Measurements from ENCODE around the gene VSX1.

VSX1 gene

DNA sequence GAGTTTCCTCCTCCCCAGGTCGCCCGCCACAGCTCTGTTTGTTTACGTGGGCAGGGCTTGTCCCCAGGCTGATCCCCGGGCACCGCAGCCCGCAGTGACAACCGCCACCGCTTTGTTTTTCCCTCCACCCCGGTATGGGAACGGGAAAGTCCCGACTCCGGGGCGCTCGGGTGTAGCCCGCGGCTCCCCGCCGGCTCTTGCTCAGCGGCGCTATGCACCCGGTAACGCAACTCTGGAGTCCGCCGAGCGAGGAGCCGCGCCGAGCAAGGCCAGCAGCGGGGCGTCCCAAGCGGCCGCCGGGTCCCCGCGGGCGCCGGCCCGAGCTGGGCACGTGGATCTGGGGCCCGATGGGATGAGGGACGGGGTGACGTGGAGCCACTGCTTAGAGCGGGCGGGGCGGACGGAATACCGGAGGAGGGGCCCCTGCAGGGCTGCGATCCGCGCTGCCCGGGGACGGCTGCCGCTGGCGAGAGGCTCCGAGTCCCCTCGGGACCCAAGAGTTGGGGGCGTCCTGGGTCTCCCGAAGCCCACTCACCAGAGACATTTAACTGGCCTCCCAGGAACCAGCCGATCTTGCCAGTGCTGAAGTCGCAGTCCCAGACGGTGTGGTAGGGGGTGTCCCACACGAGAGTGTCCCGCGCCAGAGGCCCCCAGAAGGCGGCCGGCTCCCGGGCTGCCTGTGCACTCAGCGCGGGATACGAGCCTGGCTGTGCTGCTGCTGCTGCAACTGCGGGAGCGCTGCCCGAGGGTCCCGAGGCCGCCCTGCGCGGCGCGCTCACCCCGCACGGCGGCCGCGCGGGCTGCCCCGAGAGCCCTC is 24.5 kb downstream of the VSX1 start:
- DNase-seq (ENCODE audit: low spot score): peak; percentile 85
- Mint-ChIP-seq H3K4me3 (peak overlapping the region; percentile 83), H3K9me3 (no peaks in the 10 kb centered on the region), H3K27me3 (ENCODE audit: low read depth) (peaks cover 20% of the 10 kb centered on the region), H3K4me1 (ENCODE audit: low read depth) (peaks cover 45% of the 10 kb centered on the region), H3K27ac (peak overlapping the region; percentile 86), H3K36me3 (ENCODE audit: low read depth) (peaks cover 15% of the 10 kb centered on the region)

DNA sequence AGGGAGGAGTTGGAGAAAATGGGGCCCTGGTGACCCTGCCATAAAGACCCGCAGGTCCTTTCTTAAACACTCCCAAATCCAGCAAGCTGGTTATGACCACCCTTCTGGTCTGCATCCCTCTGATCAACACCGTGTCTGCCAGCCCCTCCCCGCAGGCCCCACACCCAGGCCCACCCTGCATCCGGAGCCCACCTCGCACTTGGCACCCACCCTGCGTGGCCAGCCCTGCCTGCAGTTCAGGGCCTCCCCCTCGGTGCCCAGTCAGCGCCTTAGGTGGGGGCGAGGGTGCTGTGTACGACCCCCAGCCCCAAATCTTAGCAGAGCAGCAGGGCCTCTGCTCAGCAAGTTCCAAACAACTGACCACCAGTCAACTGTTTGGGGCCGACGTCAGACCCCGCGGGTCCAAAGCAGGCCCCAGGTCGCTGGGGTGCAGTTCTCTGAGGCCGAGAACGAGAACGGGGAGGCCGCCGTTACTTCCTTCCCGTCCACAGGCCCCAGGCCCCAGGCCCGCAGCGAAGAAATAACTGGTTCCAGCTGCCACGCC is 25.2 kb downstream of the VSX1 start:
- H3K27me3 Mint-ChIP-seq (ENCODE audit: low read depth): peaks cover 19% of the 10 kb centered on the region
- H3K9me3 Mint-ChIP-seq: no peaks in the 10 kb centered on the region
- H3K36me3 Mint-ChIP-seq (ENCODE audit: low read depth): peaks cover 15% of the 10 kb centered on the region
- no peak for DNase-seq (ENCODE audit: low spot score)
- H3K4me3 Mint-ChIP-seq: peak overlapping the region; percentile 83
- peak overlapping the region; percentile 86 for H3K27ac Mint-ChIP-seq
- H3K4me1 Mint-ChIP-seq (ENCODE audit: low read depth): peaks cover 45% of the 10 kb centered on the region

GRCh38 chr20:25055711-25056495 is 26.0 kb downstream of the VSX1 start:
- Mint-ChIP-seq H3K27ac (peak overlapping the region; percentile 86), H3K36me3 (ENCODE audit: low read depth) (peaks cover 15% of the 10 kb centered on the region), H3K9me3 (no peaks in the 10 kb centered on the region), H3K4me1 (ENCODE audit: low read depth) (peaks cover 46% of the 10 kb centered on the region), H3K4me3 (peak overlapping the region; percentile 83), H3K27me3 (ENCODE audit: low read depth) (peaks cover 11% of the 10 kb centered on the region)
- DNase-seq (ENCODE audit: low spot score): no peak

DNA sequence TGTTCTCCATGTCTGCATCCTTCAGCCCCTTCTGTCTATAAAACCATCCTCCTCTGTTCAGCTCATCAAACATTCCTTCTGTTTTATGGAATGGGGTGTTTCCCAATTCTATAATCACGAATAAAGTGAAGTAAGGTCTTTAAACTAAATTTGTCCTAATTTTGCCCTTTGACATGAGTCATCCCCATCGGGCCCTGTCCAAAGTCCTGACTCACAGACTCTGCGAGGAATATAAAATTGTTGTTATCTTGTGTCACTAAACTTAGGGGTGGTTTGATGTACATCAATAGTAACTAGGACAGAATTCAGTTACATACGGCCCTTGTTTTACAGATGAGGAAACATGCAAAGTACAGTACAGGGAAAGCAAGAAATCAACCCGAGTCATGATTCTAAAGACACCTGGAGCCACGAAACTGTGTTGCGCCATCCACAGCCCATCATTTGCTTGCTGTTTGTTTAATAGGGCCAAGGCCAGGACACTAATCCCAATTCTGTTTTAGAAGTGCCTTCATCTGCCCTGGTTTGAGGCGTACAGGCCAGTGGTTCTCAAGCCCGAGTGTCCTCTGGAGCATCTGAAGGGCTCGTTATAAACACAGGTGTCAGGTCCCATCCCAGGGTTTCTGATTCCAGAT is 26.8 kb downstream of the VSX1 start:
- DNase-seq (ENCODE audit: low spot score): no peak
- Mint-ChIP-seq H3K9me3 (no peaks in the 10 kb centered on the region), H3K4me3 (peak overlapping the region; percentile 83), H3K27me3 (ENCODE audit: low read depth) (peaks cover 4% of the 10 kb centered on the region), H3K27ac (no peak overlapping the region), H3K36me3 (ENCODE audit: low read depth) (peaks cover 15% of the 10 kb centered on the region), H3K4me1 (ENCODE audit: low read depth) (peaks cover 43% of the 10 kb centered on the region)

DNA sequence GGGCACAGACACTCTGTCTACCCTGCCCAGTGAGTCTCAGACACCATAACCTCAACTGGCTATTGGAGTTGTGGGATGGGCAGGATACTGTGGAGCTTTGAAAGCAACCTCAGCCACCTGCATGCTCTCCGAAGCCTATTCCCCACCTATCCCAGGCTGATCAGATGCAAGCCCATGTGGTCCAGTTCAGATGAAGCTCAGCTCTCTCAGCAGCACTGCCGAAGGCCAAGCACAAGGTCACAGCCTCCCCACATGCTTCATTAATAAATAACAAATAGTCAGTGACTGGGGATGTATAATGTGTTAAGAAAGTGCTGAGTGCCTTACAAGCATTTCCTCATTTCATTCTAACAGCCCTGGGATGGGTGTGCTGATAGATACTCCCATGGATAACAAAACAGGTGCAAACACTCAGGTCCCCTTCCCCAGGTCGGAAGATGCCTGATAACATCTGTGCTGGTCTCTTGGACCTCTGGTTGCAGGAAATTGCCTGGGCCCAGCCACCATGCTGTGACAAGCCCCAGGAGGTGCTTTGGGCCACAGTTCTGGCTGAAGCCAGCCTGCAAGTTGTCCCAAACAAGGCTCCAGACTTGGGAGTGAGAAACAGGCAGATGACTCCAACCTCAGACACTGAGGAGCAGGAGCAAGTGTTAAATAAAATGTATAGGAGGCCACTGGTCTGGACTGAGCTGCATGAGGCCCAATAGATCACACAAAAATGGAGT is 27.7 kb downstream of the VSX1 start:
- Mint-ChIP-seq H3K4me3 (no peak overlapping the region), H3K27me3 (ENCODE audit: low read depth) (no peaks in the 10 kb centered on the region), H3K4me1 (ENCODE audit: low read depth) (peaks cover 39% of the 10 kb centered on the region), H3K36me3 (ENCODE audit: low read depth) (peaks cover 15% of the 10 kb centered on the region), H3K9me3 (no peaks in the 10 kb centered on the region), H3K27ac (no peak overlapping the region)
- no peak for DNase-seq (ENCODE audit: low spot score)

DNA sequence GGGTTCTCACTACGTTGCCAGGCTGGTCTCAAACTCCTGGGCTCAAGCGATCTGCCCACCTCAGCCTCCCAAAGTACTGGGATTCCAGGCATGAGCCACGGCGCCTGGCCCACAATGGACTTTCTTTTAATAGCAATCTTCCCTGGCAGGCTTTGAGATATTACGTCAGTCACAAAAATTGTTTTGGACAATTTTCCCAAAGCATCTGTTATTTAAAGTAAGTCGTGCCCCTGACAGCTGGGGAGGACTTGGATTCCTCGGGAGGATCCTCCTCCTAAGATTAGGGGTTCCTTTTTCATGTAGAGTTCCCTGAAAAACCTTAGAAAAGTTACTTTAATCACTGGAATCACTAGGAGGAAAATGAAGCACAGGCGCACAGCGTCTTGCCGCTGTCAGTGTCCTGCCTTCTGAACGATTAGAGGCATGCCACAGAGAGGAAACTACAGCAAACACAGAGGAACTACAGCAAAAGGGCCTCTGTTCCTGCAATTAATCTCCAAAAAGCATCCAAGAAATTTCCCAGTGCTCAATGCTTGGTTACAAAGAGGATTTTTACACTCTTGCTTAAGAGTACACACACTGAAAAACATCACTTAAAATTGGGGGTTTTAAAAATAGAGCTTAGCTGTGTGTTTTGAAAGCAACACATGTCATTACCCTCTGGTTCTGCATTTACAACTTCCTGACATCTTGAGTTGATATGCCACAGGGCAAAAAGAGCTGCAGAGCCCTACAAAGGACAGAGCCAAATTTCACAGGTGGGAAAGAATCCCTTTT is 28.5 kb downstream of the VSX1 start:
- H3K4me3 Mint-ChIP-seq: no peak overlapping the region
- DNase-seq (ENCODE audit: low spot score): no peak
- H3K9me3 Mint-ChIP-seq: no peaks in the 10 kb centered on the region
- peaks cover 35% of the 10 kb centered on the region for H3K4me1 Mint-ChIP-seq (ENCODE audit: low read depth)
- peaks cover 15% of the 10 kb centered on the region for H3K36me3 Mint-ChIP-seq (ENCODE audit: low read depth)
- no peak overlapping the region for H3K27ac Mint-ChIP-seq
- no peaks in the 10 kb centered on the region for H3K27me3 Mint-ChIP-seq (ENCODE audit: low read depth)

DNA sequence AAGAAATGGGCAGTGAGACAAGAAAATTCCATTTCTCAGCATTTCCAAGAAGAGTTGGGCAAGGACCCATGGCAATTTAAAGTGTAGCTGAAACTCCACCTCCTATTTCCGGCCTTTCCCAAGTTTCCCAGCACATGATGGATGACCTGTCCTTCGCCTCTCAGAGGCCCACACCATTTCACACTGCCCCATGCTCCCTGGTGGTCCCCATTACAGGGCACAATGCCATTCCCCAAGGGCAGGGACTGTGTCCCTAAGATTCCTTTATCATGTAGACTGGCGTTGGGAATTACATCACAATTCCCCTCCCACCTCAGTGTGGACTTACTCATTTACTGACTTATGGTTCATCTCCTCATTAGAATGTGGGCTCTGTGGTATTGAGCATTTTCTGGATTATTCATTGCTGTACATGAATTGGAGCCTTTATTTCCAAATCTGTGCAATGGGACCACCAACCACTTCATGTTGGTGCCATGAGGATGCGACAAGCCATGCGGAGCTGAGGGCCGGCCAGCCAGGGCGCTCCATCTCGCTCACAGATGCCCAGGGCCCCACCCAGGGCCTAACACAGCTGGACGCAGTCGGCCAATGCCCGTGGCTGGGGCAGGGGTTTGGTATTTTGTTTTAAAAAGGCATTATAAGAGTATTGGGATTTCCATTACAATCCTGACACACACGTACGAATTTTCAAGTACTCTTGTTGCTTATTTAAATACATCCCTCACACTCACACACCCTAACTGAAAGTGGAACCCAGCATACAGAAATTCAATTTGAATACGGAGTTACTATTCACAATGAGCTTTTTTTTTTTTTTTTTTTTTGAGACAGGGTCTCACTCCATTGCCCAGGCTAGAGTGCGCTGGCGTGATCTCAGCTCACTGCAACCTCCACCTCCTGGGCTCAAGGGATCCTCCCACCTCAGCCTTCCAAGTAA is 29.4 kb downstream of the VSX1 start:
- no peak for DNase-seq (ENCODE audit: low spot score)
- H3K36me3 Mint-ChIP-seq (ENCODE audit: low read depth): peaks cover 15% of the 10 kb centered on the region
- no peak overlapping the region for H3K4me3 Mint-ChIP-seq
- H3K27ac Mint-ChIP-seq: no peak overlapping the region
- H3K4me1 Mint-ChIP-seq (ENCODE audit: low read depth): peaks cover 35% of the 10 kb centered on the region
- no peaks in the 10 kb centered on the region for H3K9me3 Mint-ChIP-seq
- no peaks in the 10 kb centered on the region for H3K27me3 Mint-ChIP-seq (ENCODE audit: low read depth)

- no peaks in the 10 kb centered on the region for H3K9me3 Mint-ChIP-seq
- no peaks in the 10 kb centered on the region for H3K27me3 Mint-ChIP-seq (ENCODE audit: low read depth)
- peaks cover 35% of the 10 kb centered on the region for H3K4me1 Mint-ChIP-seq (ENCODE audit: low read depth)
- DNase-seq (ENCODE audit: low spot score): no peak
- H3K4me3 Mint-ChIP-seq: no peak overlapping the region
- H3K36me3 Mint-ChIP-seq (ENCODE audit: low read depth): peaks cover 16% of the 10 kb centered on the region
- H3K27ac Mint-ChIP-seq: no peak overlapping the region
Observed at GRCh38 chr20:25051386-25052155, 30.4 kb downstream of the VSX1 start.

- Mint-ChIP-seq H3K27me3 (ENCODE audit: low read depth) (no peaks in the 10 kb centered on the region), H3K36me3 (ENCODE audit: low read depth) (peaks cover 19% of the 10 kb centered on the region), H3K4me1 (ENCODE audit: low read depth) (peaks cover 28% of the 10 kb centered on the region), H3K4me3 (no peak overlapping the region), H3K9me3 (no peaks in the 10 kb centered on the region), H3K27ac (no peak overlapping the region)
- no peak for DNase-seq (ENCODE audit: low spot score)
Observed at GRCh38 chr20:25050501-25051350, 31.2 kb downstream of the VSX1 start.

- Mint-ChIP-seq H3K4me3 (no peak overlapping the region), H3K36me3 (ENCODE audit: low read depth) (peaks cover 16% of the 10 kb centered on the region), H3K4me1 (ENCODE audit: low read depth) (peaks cover 22% of the 10 kb centered on the region), H3K9me3 (no peaks in the 10 kb centered on the region), H3K27me3 (ENCODE audit: low read depth) (no peaks in the 10 kb centered on the region), H3K27ac (no peak overlapping the region)
- no peak for DNase-seq (ENCODE audit: low spot score)
Observed at GRCh38 chr20:25050082-25050481, 31.9 kb downstream of the VSX1 start.

Measured in T-helper 2 cell treated with Interferon-gamma antibody and Interleukin-4, amounts not matched to agents 5 μg/mL and 100 μg/mL, for 36 hours (primary cell).